H9 (cell line): ENCODE measurements around the gene SC5D. TPM values are rescaled to one million over a fixed set of nuclear protein-coding genes. Genes with fewer than 3 reads are reported as not detected.

Source experiments
- DNase-seq: peaks from one replicate; pipeline ENCODE4 v3.0.0-alpha.2; 2017
- H2AFZ ChIP-seq: one replicate; pipeline ENCODE4 v1.6.1; 2013; ENCODE audit warnings: mild to moderate bottlenecking, low read length, control low read depth, moderate library complexity
- H2AK5ac ChIP-seq: 2 replicates; pipeline ENCODE4 v1.6.1; 2013; ENCODE audit warnings: low read length, control low read depth, mixed read lengths; ENCODE audit not compliant: insufficient read length
- H2BK120ac ChIP-seq: one replicate; pipeline ENCODE4 v1.6.1; 2013; ENCODE audit warnings: low read depth, mild to moderate bottlenecking, low read length, control low read depth, inconsistent platforms; ENCODE audit not compliant: poor library complexity, severe bottlenecking
- H2BK12ac ChIP-seq: 2 replicates; pipeline ENCODE4 v1.6.1; 2013; ENCODE audit warnings: low read length, control low read depth, mixed read lengths, low read depth; ENCODE audit not compliant: insufficient read length
- H2BK15ac ChIP-seq: 2 replicates; pipeline ENCODE4 v1.6.1; 2013; ENCODE audit warnings: low read depth, low read length, control low read depth
- H2BK20ac ChIP-seq: one replicate; pipeline ENCODE4 v1.6.1; 2013; ENCODE audit warnings: low read depth, mild to moderate bottlenecking, low read length, control low read depth, inconsistent platforms; ENCODE audit not compliant: poor library complexity, severe bottlenecking
- H2BK5ac ChIP-seq: 2 replicates; pipeline ENCODE4 v1.6.1; 2013; ENCODE audit warnings: low read length, control low read depth, mixed read lengths; ENCODE audit not compliant: insufficient read length
- H3K14ac ChIP-seq: 2 replicates; pipeline ENCODE4 v1.6.1; 2013; ENCODE audit warnings: low read length, control low read depth; ENCODE audit not compliant: insufficient read depth
- H3K18ac ChIP-seq: 2 replicates; pipeline ENCODE4 v1.6.1; 2013; ENCODE audit warnings: low read depth, mild to moderate bottlenecking, mixed read lengths, low read length, control low read depth; ENCODE audit not compliant: insufficient read length
- H3K23ac ChIP-seq: 2 replicates; pipeline ENCODE4 v1.6.1; 2013; ENCODE audit warnings: low read length, control low read depth, mixed read lengths, low read depth; ENCODE audit not compliant: insufficient read length
- H3K23me2 ChIP-seq: 2 replicates; pipeline ENCODE4 v1.6.1; 2013; ENCODE audit warnings: low read depth, mild to moderate bottlenecking, mixed read lengths, low read length, control low read depth; ENCODE audit not compliant: insufficient read length, poor library complexity, severe bottlenecking
- H3K27ac ChIP-seq: 2 replicates; pipeline ENCODE4 v1.5.1; 2013; ENCODE audit warnings: low read length, control low read depth, mixed read lengths, low read depth; ENCODE audit not compliant: insufficient read length
- H3K27me3 ChIP-seq: 2 replicates; pipeline ENCODE4 v1.6.1; 2013; ENCODE audit warnings: low read length, control low read depth, inconsistent platforms; ENCODE audit not compliant: insufficient read depth
- H3K4ac ChIP-seq: 2 replicates; pipeline ENCODE4 v1.6.1; 2013; ENCODE audit warnings: low read depth, mild to moderate bottlenecking, control low read depth, inconsistent platforms, low read length, moderate library complexity
- H3K4me1 ChIP-seq: 2 replicates; pipeline ENCODE4 v1.6.1; 2013; ENCODE audit warnings: low read length, control low read depth, inconsistent platforms; ENCODE audit not compliant: insufficient read depth
- H3K4me2 ChIP-seq: 2 replicates; pipeline ENCODE4 v1.6.1; 2013; ENCODE audit warnings: low read length, control low read depth, mixed read lengths; ENCODE audit not compliant: insufficient read length, insufficient read depth
- H3K56ac ChIP-seq: 2 replicates; pipeline ENCODE4 v1.6.1; 2013; ENCODE audit warnings: low read depth, mild to moderate bottlenecking, mixed read lengths, low read length, control low read depth; ENCODE audit not compliant: insufficient read length
- H3K79me1 ChIP-seq: 2 replicates; pipeline ENCODE4 v1.6.1; 2013; ENCODE audit warnings: low read depth, mild to moderate bottlenecking, moderate library complexity, low read length, control low read depth, inconsistent platforms; ENCODE audit not compliant: insufficient read depth, poor library complexity, severe bottlenecking
- H3K79me2 ChIP-seq: 2 replicates; pipeline ENCODE4 v1.6.1; 2013; ENCODE audit warnings: low read length, control low read depth, inconsistent platforms; ENCODE audit not compliant: insufficient read depth
- H3K9ac ChIP-seq: 2 replicates; pipeline ENCODE4 v1.6.1; 2013; ENCODE audit warnings: low read length, control low read depth, mixed read lengths; ENCODE audit not compliant: insufficient read length; ENCODE audit errors: extremely low read depth
- H3K9me3 ChIP-seq: one replicate; pipeline ENCODE4 v1.6.1; 2013; ENCODE audit warnings: low read depth, low read length, inconsistent platforms; ENCODE audit not compliant: control insufficient read depth
- H3T11ph ChIP-seq: one replicate; pipeline ENCODE4 v1.6.1; 2013; ENCODE audit warnings: mild to moderate bottlenecking, low read length, control low read depth, inconsistent platforms
- H4K20me1 ChIP-seq: one replicate; pipeline ENCODE4 v1.6.1; 2013; ENCODE audit not compliant: control insufficient read depth, insufficient read length, insufficient read depth
- H4K5ac ChIP-seq: 2 replicates; pipeline ENCODE4 v1.6.1; 2013; ENCODE audit warnings: low read depth, mild to moderate bottlenecking, mixed read lengths, low read length, control low read depth; ENCODE audit not compliant: insufficient read length
- H4K8ac ChIP-seq: replicated peaks from 2 replicates; pipeline ENCODE4 v1.6.1; 2013; ENCODE audit warnings: low read length, control low read depth, mixed read lengths, low read depth; ENCODE audit not compliant: insufficient read length
- H4K91ac ChIP-seq: 2 replicates; pipeline ENCODE4 v1.6.1; 2013; ENCODE audit warnings: low read depth, mild to moderate bottlenecking, moderate library complexity, mixed read lengths, low read length, control low read depth; ENCODE audit not compliant: insufficient read length
- H3K27ac Mint-ChIP-seq, 3 experiments: 2 replicates in 2 of 3; 3 replicates in 1 of 3; pipeline ENCODE4 v1.8.0; 2020 to 2021; ENCODE audit warnings: mixed read lengths in 3 of 3, mild to moderate bottlenecking in 1 of 3, moderate library complexity in 1 of 3
- H3K27me3 Mint-ChIP-seq: 2 replicates; pipeline ENCODE4 v1.8.0; 2021; ENCODE audit warnings: low read depth, mild to moderate bottlenecking, moderate library complexity, mixed read lengths
- H3K36me3 Mint-ChIP-seq, 3 experiments: 2 replicates in 2 of 3; 3 replicates in 1 of 3; pipeline ENCODE4 v1.8.0; 2020 to 2021; ENCODE audit warnings: low read depth in 3 of 3, mixed read lengths in 3 of 3; ENCODE audit not compliant: insufficient read depth in 1 of 3
- H3K4me1 Mint-ChIP-seq, 2 experiments: 2 replicates each; pipeline ENCODE4 v1.8.0; 2020; ENCODE audit warnings: mixed read lengths in 2 of 2
- H3K4me3 Mint-ChIP-seq, 2 experiments: 2 replicates in 1 of 2; 3 replicates in 1 of 2; pipeline ENCODE4 v1.8.0; 2020 to 2021; ENCODE audit warnings: mild to moderate bottlenecking in 2 of 2, mixed read lengths in 2 of 2, moderate library complexity in 1 of 2
- H3K9me3 Mint-ChIP-seq, 2 experiments: 2 replicates in 1 of 2; 3 replicates in 1 of 2; pipeline ENCODE4 v1.8.0; 2020; ENCODE audit warnings: mild to moderate bottlenecking in 2 of 2, mixed read lengths in 2 of 2, moderate library complexity in 1 of 2
- CTCF ChIP-seq: fragments of 200-600 bp; sonication (generic); conservative IDR thresholded peaks from 3 replicates; pipeline ENCODE4 v1.8.0; 2021; ENCODE audit warnings: antibody characterized with exemption, mild to moderate bottlenecking
- WGBS: extraction: QIAGEN DNeasy Blood & Tissue Kit; methylation state at CpG from one replicate; pipeline ENCODE4 v1.1.7; 2013; ENCODE audit warnings: missing lambda C conversion rate, low lambda C conversion rate, mixed read lengths; ENCODE audit not compliant: insufficient read length; ENCODE audit errors: extremely low coverage; 5-methylcytosine and 5-hydroxymethylcytosine counted together
- total RNA-seq: library from RNA; stranded (reverse); gene quantifications from 2 replicates; pipeline ENCODE4 v1.2.1, GENCODE V29; 2021

Gene SC5D
- total RNA-seq, 1 experiment from 2014 or later = 92.0 TPM

GRCh38 chr11:121282386-121282785, 10.2 kb upstream of the SC5D start:
- no peaks in the 10 kb centered on the region for H3K27me3 ChIP-seq
- H3K4me1 ChIP-seq = no peaks in the 10 kb centered on the region
- H3K27ac ChIP-seq = no peak overlapping the region
- H4K5ac ChIP-seq = no peak overlapping the region
- H3K14ac ChIP-seq = no peak overlapping the region
- Mint-ChIP-seq H3K9me3 (peaks cover 17 to 35% of the 10 kb centered on the region in 2 experiments), H3K27me3 (peaks cover 4% of the 10 kb centered on the region; the same call in 1 of the 2 replicates), H3K4me1 (peaks cover 8 to 14% of the 10 kb centered on the region in 2 experiments), H3K27ac (no peak overlapping the region), H3K36me3 (peaks cover 5 to 37% (median 14%) of the 10 kb centered on the region in 3 experiments; a peak in 5 of 7 replicates), H3K4me3 (no peak overlapping the region)
- no peak overlapping the region for H3K18ac ChIP-seq
- H4K8ac ChIP-seq = no peak overlapping the region
- no peaks in the 10 kb centered on the region for H3K9me3 ChIP-seq
- no peak overlapping the region for H2AFZ ChIP-seq
- no peak for TF ChIP-seq CTCF
- H3K23ac ChIP-seq = no peak overlapping the region
- no peak overlapping the region for H3K56ac ChIP-seq
- no peaks in the 10 kb centered on the region for H3K23me2 ChIP-seq
- no peak for DNase-seq
- no peak overlapping the region for H2BK20ac ChIP-seq
- WGBS = 100% methylated on average over 1 of the region's 4 CpGs
- no peaks in the 10 kb centered on the region for H3K79me1 ChIP-seq
- H3T11ph ChIP-seq = no peak overlapping the region
- no peak overlapping the region for H3K9ac ChIP-seq
- H3K79me2 ChIP-seq = no peaks in the 10 kb centered on the region
- H3K4ac ChIP-seq = no peak overlapping the region
- no peak overlapping the region for H2BK5ac ChIP-seq
- H4K20me1 ChIP-seq = no peaks in the 10 kb centered on the region
- no peak overlapping the region for H3K4me2 ChIP-seq
- no peak overlapping the region for H2BK120ac ChIP-seq
- no peak overlapping the region for H2BK12ac ChIP-seq
- no peak overlapping the region for H2AK5ac ChIP-seq
- no peak overlapping the region for H4K91ac ChIP-seq
- no peak overlapping the region for H2BK15ac ChIP-seq
